ENCODE data around the gene LNP1. TPM values are rescaled to one million over a fixed set of nuclear protein-coding genes. Genes with fewer than 3 reads are reported as not detected.

LNP1 gene
- total and polyA plus RNA-seq, 2 of the 13 experiments (the other 11 are each of a cell fraction or from before 2014, with no cell fraction given), result 3.6 to 7.0 TPM

DNA sequence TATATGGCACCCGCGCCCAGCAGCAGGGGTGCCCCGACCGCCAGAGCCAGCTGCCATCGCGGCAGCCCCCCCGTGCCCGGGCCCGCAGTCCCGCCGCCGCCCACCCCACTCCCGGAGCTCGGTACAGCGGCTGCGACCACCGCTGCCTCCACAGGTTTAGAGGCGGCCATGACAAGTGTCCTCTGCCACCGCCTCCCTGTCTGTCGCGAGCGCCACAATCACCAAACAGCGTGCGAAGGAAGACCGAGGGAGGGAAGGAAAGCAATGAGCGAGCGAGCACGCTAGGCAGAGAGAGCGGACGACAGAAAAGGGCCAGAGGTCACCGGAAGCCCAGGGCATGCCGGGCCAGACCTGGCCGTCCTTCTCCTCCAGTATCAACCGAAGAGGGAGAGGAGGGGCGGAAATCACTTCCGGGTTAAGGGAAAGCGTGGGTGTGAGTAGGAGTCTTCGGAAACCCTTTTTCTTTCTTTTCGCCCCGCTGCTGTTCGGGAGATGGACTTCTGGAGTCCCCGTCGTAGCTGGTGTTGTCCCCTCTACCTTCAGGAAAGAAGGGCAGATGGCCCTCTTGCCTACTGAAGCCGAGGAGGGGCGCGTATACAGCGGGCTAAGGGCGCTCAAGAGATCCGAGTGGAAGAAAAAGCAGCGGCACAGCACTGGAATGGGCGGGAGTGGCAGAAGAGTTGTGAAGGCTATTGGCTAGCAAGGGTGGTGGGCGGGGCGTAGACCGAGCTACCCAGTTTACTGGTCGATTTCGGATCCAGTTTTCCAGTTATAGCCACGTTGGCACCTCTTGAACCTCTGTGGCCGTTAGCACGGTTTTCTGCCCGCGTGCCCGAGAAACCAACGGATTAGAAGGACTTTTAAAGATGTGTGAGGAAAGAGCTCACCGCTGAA, at the start of gene LNP1, which contains the start of gene TOMM70 (continued):
- TF ChIP-seq, protein P1, sequence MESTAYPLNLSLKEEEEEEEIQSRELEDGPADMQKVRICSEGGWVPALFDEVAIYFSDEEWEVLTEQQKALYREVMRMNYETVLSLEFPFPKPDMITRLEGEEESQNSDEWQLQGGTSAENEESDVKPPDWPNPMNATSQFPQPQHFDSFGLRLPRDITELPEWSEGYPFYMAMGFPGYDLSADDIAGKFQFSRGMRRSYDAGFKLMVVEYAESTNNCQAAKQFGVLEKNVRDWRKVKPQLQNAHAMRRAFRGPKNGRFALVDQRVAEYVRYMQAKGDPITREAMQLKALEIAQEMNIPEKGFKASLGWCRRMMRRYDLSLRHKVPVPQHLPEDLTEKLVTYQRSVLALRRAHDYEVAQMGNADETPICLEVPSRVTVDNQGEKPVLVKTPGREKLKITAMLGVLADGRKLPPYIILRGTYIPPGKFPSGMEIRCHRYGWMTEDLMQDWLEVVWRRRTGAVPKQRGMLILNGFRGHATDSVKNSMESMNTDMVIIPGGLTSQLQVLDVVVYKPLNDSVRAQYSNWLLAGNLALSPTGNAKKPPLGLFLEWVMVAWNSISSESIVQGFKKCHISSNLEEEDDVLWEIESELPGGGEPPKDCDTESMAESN (CRISPR knock-in tag; conservative IDR thresholded peaks at IDR 0.05), result peak; percentile 60
- TF ChIP-seq, protein P2, sequence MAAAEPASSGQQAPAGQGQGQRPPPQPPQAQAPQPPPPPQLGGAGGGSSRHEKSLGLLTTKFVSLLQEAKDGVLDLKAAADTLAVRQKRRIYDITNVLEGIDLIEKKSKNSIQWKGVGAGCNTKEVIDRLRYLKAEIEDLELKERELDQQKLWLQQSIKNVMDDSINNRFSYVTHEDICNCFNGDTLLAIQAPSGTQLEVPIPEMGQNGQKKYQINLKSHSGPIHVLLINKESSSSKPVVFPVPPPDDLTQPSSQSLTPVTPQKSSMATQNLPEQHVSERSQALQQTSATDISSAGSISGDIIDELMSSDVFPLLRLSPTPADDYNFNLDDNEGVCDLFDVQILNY (CRISPR knock-in tag; conservative IDR thresholded peaks at IDR 0.05), result no peak
- TF ChIP-seq, protein P3, sequence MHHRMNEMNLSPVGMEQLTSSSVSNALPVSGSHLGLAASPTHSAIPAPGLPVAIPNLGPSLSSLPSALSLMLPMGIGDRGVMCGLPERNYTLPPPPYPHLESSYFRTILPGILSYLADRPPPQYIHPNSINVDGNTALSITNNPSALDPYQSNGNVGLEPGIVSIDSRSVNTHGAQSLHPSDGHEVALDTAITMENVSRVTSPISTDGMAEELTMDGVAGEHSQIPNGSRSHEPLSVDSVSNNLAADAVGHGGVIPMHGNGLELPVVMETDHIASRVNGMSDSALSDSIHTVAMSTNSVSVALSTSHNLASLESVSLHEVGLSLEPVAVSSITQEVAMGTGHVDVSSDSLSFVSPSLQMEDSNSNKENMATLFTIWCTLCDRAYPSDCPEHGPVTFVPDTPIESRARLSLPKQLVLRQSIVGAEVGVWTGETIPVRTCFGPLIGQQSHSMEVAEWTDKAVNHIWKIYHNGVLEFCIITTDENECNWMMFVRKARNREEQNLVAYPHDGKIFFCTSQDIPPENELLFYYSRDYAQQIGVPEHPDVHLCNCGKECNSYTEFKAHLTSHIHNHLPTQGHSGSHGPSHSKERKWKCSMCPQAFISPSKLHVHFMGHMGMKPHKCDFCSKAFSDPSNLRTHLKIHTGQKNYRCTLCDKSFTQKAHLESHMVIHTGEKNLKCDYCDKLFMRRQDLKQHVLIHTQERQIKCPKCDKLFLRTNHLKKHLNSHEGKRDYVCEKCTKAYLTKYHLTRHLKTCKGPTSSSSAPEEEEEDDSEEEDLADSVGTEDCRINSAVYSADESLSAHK (CRISPR knock-in tag; IDR thresholded peaks at IDR 0.05; ENCODE audit: borderline replicate concordance), result no peak
- TF ChIP-seq, protein P4, sequence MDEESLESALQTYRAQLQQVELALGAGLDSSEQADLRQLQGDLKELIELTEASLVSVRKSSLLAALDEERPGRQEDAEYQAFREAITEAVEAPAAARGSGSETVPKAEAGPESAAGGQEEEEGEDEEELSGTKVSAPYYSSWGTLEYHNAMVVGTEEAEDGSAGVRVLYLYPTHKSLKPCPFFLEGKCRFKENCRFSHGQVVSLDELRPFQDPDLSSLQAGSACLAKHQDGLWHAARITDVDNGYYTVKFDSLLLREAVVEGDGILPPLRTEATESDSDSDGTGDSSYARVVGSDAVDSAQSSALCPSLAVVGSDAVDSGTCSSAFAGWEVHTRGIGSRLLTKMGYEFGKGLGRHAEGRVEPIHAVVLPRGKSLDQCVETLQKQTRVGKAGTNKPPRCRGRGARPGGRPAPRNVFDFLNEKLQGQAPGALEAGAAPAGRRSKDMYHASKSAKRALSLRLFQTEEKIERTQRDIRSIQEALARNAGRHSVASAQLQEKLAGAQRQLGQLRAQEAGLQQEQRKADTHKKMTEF (CRISPR knock-in tag; IDR thresholded peaks at IDR 0.05), result peak; percentile 73
- peak; percentile 94 for TF ChIP-seq SAP130 (CRISPR knock-in tag; IDR thresholded peaks at IDR 0.05; ENCODE audit: low read depth)
- no peak for TF ChIP-seq MLLT10 (CRISPR knock-in tag; IDR thresholded peaks at IDR 0.05)
- TF ChIP-seq ZNF337 (CRISPR knock-in tag; IDR thresholded peaks at IDR 0.05; ENCODE audit: borderline replicate concordance, low read depth), result 0 out of 2 replicates have a peak, but pooled peaks have one; percentile 25
- TF ChIP-seq, protein P5, sequence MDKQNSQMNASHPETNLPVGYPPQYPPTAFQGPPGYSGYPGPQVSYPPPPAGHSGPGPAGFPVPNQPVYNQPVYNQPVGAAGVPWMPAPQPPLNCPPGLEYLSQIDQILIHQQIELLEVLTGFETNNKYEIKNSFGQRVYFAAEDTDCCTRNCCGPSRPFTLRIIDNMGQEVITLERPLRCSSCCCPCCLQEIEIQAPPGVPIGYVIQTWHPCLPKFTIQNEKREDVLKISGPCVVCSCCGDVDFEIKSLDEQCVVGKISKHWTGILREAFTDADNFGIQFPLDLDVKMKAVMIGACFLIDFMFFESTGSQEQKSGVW (CRISPR knock-in tag; IDR thresholded peaks at IDR 0.05; ENCODE audit: borderline replicate concordance), result peak; percentile 87; the same call in 1 of the 2 replicates
- peak; percentile 75; the same call in 1 of the 2 replicates for TF ChIP-seq TRAFD1 (CRISPR knock-in tag; IDR thresholded peaks at IDR 0.05; ENCODE audit: borderline replicate concordance)
- no peak for TF ChIP-seq PAWR (CRISPR knock-in tag; IDR thresholded peaks at IDR 0.05; ENCODE audit: borderline replicate concordance)
- peak; percentile 95 for TF ChIP-seq PPARG (CRISPR knock-in tag; conservative IDR thresholded peaks at IDR 0.05)
- TF ChIP-seq, protein P6, sequence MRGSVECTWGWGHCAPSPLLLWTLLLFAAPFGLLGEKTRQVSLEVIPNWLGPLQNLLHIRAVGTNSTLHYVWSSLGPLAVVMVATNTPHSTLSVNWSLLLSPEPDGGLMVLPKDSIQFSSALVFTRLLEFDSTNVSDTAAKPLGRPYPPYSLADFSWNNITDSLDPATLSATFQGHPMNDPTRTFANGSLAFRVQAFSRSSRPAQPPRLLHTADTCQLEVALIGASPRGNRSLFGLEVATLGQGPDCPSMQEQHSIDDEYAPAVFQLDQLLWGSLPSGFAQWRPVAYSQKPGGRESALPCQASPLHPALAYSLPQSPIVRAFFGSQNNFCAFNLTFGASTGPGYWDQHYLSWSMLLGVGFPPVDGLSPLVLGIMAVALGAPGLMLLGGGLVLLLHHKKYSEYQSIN (CRISPR knock-in tag; IDR thresholded peaks at IDR 0.05; ENCODE audit: borderline replicate concordance), result no peak; the same call in 1 of the 2 replicates
- TF ChIP-seq HNF4A (CRISPR knock-in tag; IDR thresholded peaks at IDR 0.05), result peak; percentile 69
